Smooth muscle cell (in vitro differentiated cells): Measurements from ENCODE around the gene MUL1. TPM values are rescaled to one million over a fixed set of nuclear protein-coding genes. Genes with fewer than 3 reads are reported as not detected.
A peak's percentile ranks its signal among the peaks of the same experiment; 100 is the strongest.

ENCODE experiments used
- DNase-seq: peaks from one replicate; lab custom pipeline; 2025; ENCODE audit not compliant: unreplicated experiment; lab: John Stamatoyannopoulos, UW
- H2AFZ ChIP-seq: fragments of 200-600 bp; sonication (generic); 2 replicates; pipeline ENCODE4 v1.6.0; 2016; ENCODE audit warnings: antibody characterized with exemption, low read depth, mild to moderate bottlenecking
- H3F3A ChIP-seq: fragments of 200-600 bp; sonication (generic); 2 replicates; pipeline ENCODE4 v1.6.0; 2017; ENCODE audit warnings: antibody characterized with exemption, low read depth
- H3K27ac ChIP-seq: fragments of 200-600 bp; sonication (generic); 2 replicates; pipeline ENCODE4 v1.5.1; 2016; ENCODE audit warnings: low read depth, mild to moderate bottlenecking
- H3K27me3 ChIP-seq: fragments of 200-600 bp; sonication (generic); 2 replicates; pipeline ENCODE4 v1.6.1; 2016; ENCODE audit warnings: low read depth, mild to moderate bottlenecking
- H3K36me3 ChIP-seq: fragments of 200-600 bp; sonication (generic); 2 replicates; pipeline ENCODE4 v1.5.1; 2016; ENCODE audit warnings: low read depth
- H3K4me1 ChIP-seq: fragments of 200-600 bp; sonication (generic); 2 replicates; pipeline ENCODE4 v1.5.1; 2016; ENCODE audit warnings: low read depth
- H3K4me2 ChIP-seq: fragments of 200-600 bp; sonication (generic); 2 replicates; pipeline ENCODE4 v1.6.0; 2016; ENCODE audit warnings: mild to moderate bottlenecking
- H3K4me3 ChIP-seq: fragments of 200-600 bp; sonication (generic); 2 replicates; pipeline ENCODE4 v1.5.1; 2016; ENCODE audit warnings: mild to moderate bottlenecking
- H3K79me2 ChIP-seq: fragments of 200-600 bp; sonication (generic); 2 replicates; pipeline ENCODE4 v1.6.0; 2016; ENCODE audit warnings: low read depth, mild to moderate bottlenecking
- H3K9ac ChIP-seq: fragments of 200-600 bp; sonication (generic); 2 replicates; pipeline ENCODE4 v1.6.0; 2016; ENCODE audit warnings: low read depth
- H3K9me3 ChIP-seq: fragments of 200-600 bp; sonication (generic); replicated peaks from 2 replicates; pipeline ENCODE4 v1.5.1; 2016; ENCODE audit warnings: low read depth
- H4K20me1 ChIP-seq: fragments of 200-600 bp; sonication (generic); 2 replicates; pipeline ENCODE4 v1.6.0; 2016; ENCODE audit warnings: low read depth
- WGBS: methylation state at CpG from one replicate; pipeline ENCODE4 v1.1.7; 2016; ENCODE audit warnings: low lambda C conversion rate; 5-methylcytosine and 5-hydroxymethylcytosine counted together
- polyA plus RNA-seq: library from polyadenylated mRNA; unstranded; fragments of >200 nt; fragmentation: Nextera tagmentation; extraction: Ambion mirVana; gene quantifications from 2 replicates; pipeline ENCODE4 v1.2.1, GENCODE V29; 2016
- total RNA-seq: library from RNA; depleted of rRNA; stranded (reverse); fragments of >200 nt; gene quantifications from 2 replicates; pipeline ENCODE4 v1.2.3, GENCODE V29; 2014
- TF ChIP-seq, protein P1 (sequence below): fragments of 200-600 bp; sonication (generic); IDR thresholded peaks from 2 replicates; pipeline ENCODE4 v1.5.1; 2017; ENCODE audit warnings: borderline replicate concordance, mild to moderate bottlenecking, antibody characterized with exemption; ENCODE audit not compliant: insufficient read depth, poor library complexity, severe bottlenecking

Gene MUL1
- total and polyA plus RNA-seq, 2 experiments from 2014 or later = 38.7 to 42.4 TPM

DNA sequence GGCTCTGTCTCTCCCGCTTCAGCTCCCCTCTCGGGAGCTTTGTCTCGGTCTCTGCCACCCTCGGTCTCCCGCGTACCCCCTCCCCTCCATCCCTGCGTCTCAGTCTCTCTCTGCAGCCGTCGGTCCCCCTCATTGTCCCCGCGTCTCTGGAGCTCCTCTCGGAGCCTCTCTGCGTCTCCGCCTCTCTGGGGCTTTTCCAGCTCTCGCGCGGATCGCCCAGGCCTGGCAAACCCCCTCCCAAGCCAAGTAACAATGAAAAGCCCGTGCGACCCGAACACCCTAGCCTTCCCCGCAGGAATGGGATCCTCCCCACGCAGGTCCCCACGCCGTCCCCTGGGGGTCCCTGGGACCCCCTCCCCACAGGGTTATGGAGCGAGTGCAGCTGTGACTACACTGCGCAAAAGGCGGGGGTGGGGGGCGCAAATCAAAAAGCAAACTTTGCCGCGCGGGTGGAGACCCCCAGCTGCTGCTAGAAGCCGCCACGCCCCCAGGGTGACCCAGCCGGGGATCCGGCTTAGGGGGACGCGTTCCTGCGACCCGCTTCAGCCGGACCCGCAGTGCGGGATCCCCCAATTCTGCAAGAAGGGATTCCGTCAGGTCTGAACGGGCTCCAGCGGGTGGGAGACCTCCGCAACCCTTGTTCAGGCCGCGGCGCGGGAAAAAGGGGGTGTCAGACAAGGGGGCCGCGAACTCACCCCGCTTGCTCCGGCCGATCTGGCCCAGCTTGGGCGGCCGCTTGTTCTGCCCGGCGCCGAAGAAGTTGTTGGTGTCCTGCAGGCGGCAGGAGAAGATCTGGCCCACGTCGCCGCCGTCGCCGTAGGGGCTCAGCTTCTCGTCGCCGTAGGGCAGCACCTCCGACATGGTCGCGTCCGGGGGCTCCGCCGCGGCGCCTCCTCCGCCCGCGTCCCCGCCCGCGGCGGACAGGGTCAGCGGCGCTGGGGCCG lies 23.2 kb downstream of the MUL1 start:
- Histone ChIP-seq H3K79me2 (peaks cover 22% of the 10 kb centered on the region), H3K9ac (peak overlapping the region; percentile 54), H3K27ac (no peak overlapping the region), H3K4me1 (peaks cover 23% of the 10 kb centered on the region), H4K20me1 (peaks cover 23% of the 10 kb centered on the region), H3K36me3 (no peaks in the 10 kb centered on the region), H3K4me3 (peak overlapping the region; percentile 78), H3K27me3 (no peaks in the 10 kb centered on the region), H2AFZ (peak overlapping the region; percentile 5), H3K4me2 (peak overlapping the region; percentile 89), H3K9me3 (no peaks in the 10 kb centered on the region), H3F3A (no peaks in the 10 kb centered on the region)
- WGBS = 1% methylated on average over 77 of the region's 89 CpGs
- DNase-seq = no peak
- TF ChIP-seq, protein P1, sequence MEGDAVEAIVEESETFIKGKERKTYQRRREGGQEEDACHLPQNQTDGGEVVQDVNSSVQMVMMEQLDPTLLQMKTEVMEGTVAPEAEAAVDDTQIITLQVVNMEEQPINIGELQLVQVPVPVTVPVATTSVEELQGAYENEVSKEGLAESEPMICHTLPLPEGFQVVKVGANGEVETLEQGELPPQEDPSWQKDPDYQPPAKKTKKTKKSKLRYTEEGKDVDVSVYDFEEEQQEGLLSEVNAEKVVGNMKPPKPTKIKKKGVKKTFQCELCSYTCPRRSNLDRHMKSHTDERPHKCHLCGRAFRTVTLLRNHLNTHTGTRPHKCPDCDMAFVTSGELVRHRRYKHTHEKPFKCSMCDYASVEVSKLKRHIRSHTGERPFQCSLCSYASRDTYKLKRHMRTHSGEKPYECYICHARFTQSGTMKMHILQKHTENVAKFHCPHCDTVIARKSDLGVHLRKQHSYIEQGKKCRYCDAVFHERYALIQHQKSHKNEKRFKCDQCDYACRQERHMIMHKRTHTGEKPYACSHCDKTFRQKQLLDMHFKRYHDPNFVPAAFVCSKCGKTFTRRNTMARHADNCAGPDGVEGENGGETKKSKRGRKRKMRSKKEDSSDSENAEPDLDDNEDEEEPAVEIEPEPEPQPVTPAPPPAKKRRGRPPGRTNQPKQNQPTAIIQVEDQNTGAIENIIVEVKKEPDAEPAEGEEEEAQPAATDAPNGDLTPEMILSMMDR = no peak

DNA sequence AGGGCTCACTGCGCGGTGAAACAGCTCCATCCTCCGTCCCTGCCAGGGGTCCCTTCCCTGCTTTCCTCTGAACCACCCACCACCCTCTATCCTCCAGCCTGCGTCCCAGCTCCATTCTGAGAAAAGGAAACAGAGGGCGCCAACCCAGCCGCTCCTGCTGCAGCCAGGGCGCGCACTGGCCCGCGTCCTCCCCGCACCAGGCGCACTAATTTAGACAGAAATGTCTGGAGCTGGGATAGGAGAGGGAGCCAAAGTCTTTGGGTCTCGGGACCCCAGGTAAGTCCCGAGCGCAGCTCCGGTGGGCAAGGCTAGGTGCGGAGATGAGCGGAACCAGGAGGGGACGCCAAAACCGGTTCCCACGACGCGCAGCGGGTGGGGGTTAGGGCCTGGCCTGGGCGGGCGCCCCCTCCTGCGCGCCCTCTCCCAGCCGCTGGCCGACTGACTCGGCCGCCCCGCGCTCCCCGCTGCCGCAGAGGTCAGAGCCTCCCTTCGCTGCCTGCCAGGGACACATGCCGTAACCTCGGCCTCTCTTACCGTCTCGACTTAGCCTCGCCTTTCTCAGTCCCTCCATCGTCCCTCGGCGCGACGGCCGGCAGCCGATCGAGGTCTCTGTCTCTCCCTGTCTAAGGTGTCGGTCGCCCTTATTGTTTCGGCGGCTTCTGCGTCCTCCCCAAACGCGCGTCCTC lies 24.0 kb downstream of the MUL1 start:
- DNase-seq = no peak
- Histone ChIP-seq H3K79me2 (peaks cover 22% of the 10 kb centered on the region), H3K9me3 (no peaks in the 10 kb centered on the region)

DNA sequence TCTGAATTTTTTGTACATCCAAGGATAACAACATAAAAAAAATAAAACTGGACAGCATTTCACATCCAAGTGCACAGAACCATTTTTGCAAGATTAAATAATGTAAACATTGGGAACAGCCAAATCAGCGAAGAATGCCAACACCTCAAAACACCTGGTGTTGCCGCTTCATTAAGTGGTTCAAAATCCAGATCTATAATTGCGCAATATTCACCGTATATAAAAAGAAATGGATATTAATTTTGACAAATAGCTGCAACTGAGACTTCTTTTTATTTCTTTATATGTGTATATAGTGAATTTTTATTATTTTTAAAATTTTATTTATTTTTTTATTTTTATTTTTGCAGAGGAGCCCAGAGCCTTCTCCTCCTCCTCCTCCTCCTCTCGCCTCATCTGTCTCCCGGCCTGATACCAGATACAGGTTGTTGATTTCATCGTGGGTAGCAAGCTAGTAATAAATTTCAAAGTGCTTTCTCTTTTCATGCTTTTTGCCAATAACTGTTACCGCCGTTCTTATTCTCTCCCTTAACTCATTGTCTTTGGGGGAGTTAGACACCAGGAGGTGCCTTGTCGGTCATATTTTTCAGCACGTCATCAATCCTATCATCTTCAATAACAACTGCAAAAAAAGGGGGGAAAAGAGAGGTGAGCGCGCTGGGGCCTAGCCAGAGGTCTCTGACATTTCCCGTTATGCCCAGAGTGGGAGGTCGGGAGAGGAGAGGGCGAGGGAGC lies 24.7 kb downstream of the MUL1 start:
- no peaks in the 10 kb centered on the region for H3F3A ChIP-seq
- DNase-seq = no peak
- H3K9me3 ChIP-seq = no peaks in the 10 kb centered on the region
- no peak overlapping the region for H2AFZ ChIP-seq
- peaks cover 23% of the 10 kb centered on the region for H3K4me1 ChIP-seq
- no peak overlapping the region for H3K9ac ChIP-seq
- H3K79me2 ChIP-seq = peaks cover 22% of the 10 kb centered on the region
- no peaks in the 10 kb centered on the region for H3K36me3 ChIP-seq
- no peaks in the 10 kb centered on the region for H3K27me3 ChIP-seq
- WGBS = 46% methylated on average over 16 of the region's 16 CpGs
- H3K4me3 ChIP-seq = peak overlapping the region; percentile 78
- TF ChIP-seq, protein P1 = no peak
- H3K4me2 ChIP-seq = peak overlapping the region; percentile 89
- H4K20me1 ChIP-seq = peaks cover 23% of the 10 kb centered on the region
- no peak overlapping the region for H3K27ac ChIP-seq

More for the DNA sequence above, 24.0 kb downstream of the MUL1 start:
- Histone ChIP-seq H3K27ac (no peak overlapping the region), H2AFZ (peak overlapping the region; percentile 5), H3K9ac (peak overlapping the region; percentile 54), H3K4me1 (peaks cover 23% of the 10 kb centered on the region), H3K4me2 (peak overlapping the region; percentile 89), H3K27me3 (no peaks in the 10 kb centered on the region), H3K36me3 (no peaks in the 10 kb centered on the region), H4K20me1 (peaks cover 23% of the 10 kb centered on the region), H3K4me3 (peak overlapping the region; percentile 78), H3F3A (no peaks in the 10 kb centered on the region)
- 2% methylated on average over 40 of the region's 58 CpGs for WGBS
- TF ChIP-seq, protein P1 = no peak
